Fibroblast of mammary gland (primary cell): ENCODE measurements around the gene OPA1.

Source experiments
- DNase-seq: peaks from one replicate; pipeline ENCODE4 v3.0.0-alpha.2; 2010; ENCODE audit warnings: low read depth
- H3K4me3 ChIP-seq: 2 replicates; pipeline ENCODE4 v1.5.1; 2011; ENCODE audit warnings: low read depth, mild to moderate bottlenecking, low read length, moderate library complexity; ENCODE audit not compliant: control insufficient read depth
- CTCF ChIP-seq: conservative IDR thresholded peaks from 2 replicates; pipeline ENCODE4 v1.5.1; 2011; ENCODE audit warnings: low read depth, low read length, inconsistent platforms; ENCODE audit not compliant: control insufficient read depth, insufficient read depth

OPA1 gene

GRCh38 chr3:193736616-193737015 lies 143.6 kb downstream of the OPA1 start:
- DNase-seq = no peak
- H3K4me3 ChIP-seq = no peak overlapping the region
- no peak for TF ChIP-seq CTCF

- H3K4me3 ChIP-seq = no peak overlapping the region
- no peak for TF ChIP-seq CTCF
- DNase-seq = no peak
These were observed 144.3 kb downstream of the OPA1 start for GRCh38 chr3:193737191-193737751.

- no peak for TF ChIP-seq CTCF
- no peak for DNase-seq
- no peak overlapping the region for H3K4me3 ChIP-seq
These were observed 149.6 kb downstream of the OPA1 start for GRCh38 chr3:193742628-193743027.

- DNase-seq = no peak
- no peak overlapping the region for H3K4me3 ChIP-seq
- no peak for TF ChIP-seq CTCF
These were observed 150.7 kb downstream of the OPA1 start for GRCh38 chr3:193743702-193744047.

GRCh38 chr3:193744048-193744821 lies 151.2 kb downstream of the OPA1 start:
- H3K4me3 ChIP-seq = no peak overlapping the region
- no peak for DNase-seq
- no peak for TF ChIP-seq CTCF

- no peak overlapping the region for H3K4me3 ChIP-seq
- DNase-seq = peak; percentile 11
- no peak for TF ChIP-seq CTCF
These were observed 152.0 kb downstream of the OPA1 start for GRCh38 chr3:193744822-193745684.
